Memory B cell (primary cell): ENCODE data around the gene NME3.

ENCODE experiments used
- ATAC-seq: fragments of 150-1000 bp; cut with Tn5 transposase; 2 replicates; pipeline ENCODE4 v1.10.0; 2021; ENCODE audit warnings: low read depth, mild to moderate bottlenecking, moderate library complexity
- DNase-seq, 2 donors: peaks; one replicate each; pipeline ENCODE4 v3.0.0; 2022; ENCODE audit warnings: low spot score in 2 of 2
- H3K27ac Mint-ChIP-seq: one replicate; pipeline ENCODE4 v1.8.0; 2022; ENCODE audit warnings: mild to moderate bottlenecking, moderate library complexity, mixed read lengths
- H3K27me3 Mint-ChIP-seq: one replicate; pipeline ENCODE4 v1.8.0; 2022; ENCODE audit warnings: mixed read lengths
- H3K36me3 Mint-ChIP-seq: one replicate; pipeline ENCODE4 v1.8.0; 2022; ENCODE audit warnings: mild to moderate bottlenecking, mixed read lengths
- H3K4me1 Mint-ChIP-seq: one replicate; pipeline ENCODE4 v1.8.0; 2022; ENCODE audit warnings: mixed read lengths
- H3K4me3 Mint-ChIP-seq: one replicate; pipeline ENCODE4 v1.8.0; 2022; ENCODE audit warnings: mild to moderate bottlenecking, moderate library complexity, mixed read lengths
- H3K9me3 Mint-ChIP-seq: one replicate; pipeline ENCODE4 v1.8.0; 2022; ENCODE audit warnings: mixed read lengths

The NME3 gene

DNA sequence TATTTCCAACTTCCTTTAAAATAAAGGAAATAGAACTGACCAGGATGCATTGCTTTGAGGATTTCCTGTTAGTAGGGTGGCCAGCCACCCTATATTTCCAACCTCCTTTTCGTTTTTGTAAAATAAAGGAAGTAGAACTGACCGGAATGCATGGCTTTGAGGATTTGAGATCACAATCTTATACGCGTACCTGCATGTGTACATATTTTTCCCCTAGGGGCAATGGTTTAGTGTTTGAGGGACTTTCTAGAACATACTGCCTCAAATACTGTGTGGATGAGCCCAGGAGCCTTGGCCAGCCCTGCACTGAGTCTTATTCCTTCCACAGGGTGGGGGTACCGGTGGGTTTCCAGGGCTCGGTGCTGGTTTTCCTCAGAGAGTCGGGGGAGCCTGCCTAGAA, 39.7 kb downstream of the NME3 start:
- peaks cover 15% of the 10 kb centered on the region for H3K36me3 Mint-ChIP-seq

GRCh38 chr16:1731073-1731472, 40.3 kb downstream of the NME3 start:
- Mint-ChIP-seq H3K27me3 (no peaks in the 10 kb centered on the region), H3K9me3 (no peaks in the 10 kb centered on the region), H3K4me3 (no peak overlapping the region), H3K27ac (no peak overlapping the region), H3K36me3 (peaks cover 15% of the 10 kb centered on the region), H3K4me1 (peaks cover 12% of the 10 kb centered on the region)
- no peak for ATAC-seq
- no peak for DNase-seq

More for the DNA sequence above, 39.7 kb downstream of the NME3 start:
- DNase-seq = no peak
- Mint-ChIP-seq H3K4me3 (no peak overlapping the region), H3K9me3 (no peaks in the 10 kb centered on the region), H3K4me1 (peaks cover 12% of the 10 kb centered on the region), H3K27ac (no peak overlapping the region), H3K27me3 (no peaks in the 10 kb centered on the region)
- ATAC-seq = no peak

- no peaks in the 10 kb centered on the region for H3K9me3 Mint-ChIP-seq
- H3K4me3 Mint-ChIP-seq = no peak overlapping the region
- ATAC-seq (no peak), DNase-seq (no peak)
- H3K36me3 Mint-ChIP-seq = peaks cover 15% of the 10 kb centered on the region
- peaks cover 9% of the 10 kb centered on the region for H3K4me1 Mint-ChIP-seq
- no peaks in the 10 kb centered on the region for H3K27me3 Mint-ChIP-seq
- no peak overlapping the region for H3K27ac Mint-ChIP-seq
Measured at GRCh38 chr16:1729445-1729844, 41.9 kb downstream of the NME3 start.

GRCh38 chr16:1729026-1729425, 42.3 kb downstream of the NME3 start:
- Mint-ChIP-seq H3K27ac (peak overlapping the region; percentile 48), H3K4me3 (no peak overlapping the region), H3K36me3 (peaks cover 15% of the 10 kb centered on the region), H3K4me1 (peaks cover 9% of the 10 kb centered on the region), H3K27me3 (no peaks in the 10 kb centered on the region), H3K9me3 (no peaks in the 10 kb centered on the region)
- no peak for ATAC-seq
- no peak for DNase-seq

- peak overlapping the region; percentile 48 for H3K27ac Mint-ChIP-seq
- DNase-seq = no peak
- no peaks in the 10 kb centered on the region for H3K27me3 Mint-ChIP-seq
- no peaks in the 10 kb centered on the region for H3K9me3 Mint-ChIP-seq
- H3K4me1 Mint-ChIP-seq = peaks cover 15% of the 10 kb centered on the region
- ATAC-seq = no peak
- peaks cover 15% of the 10 kb centered on the region for H3K36me3 Mint-ChIP-seq
- no peak overlapping the region for H3K4me3 Mint-ChIP-seq
Measured at GRCh38 chr16:1727651-1728624, 43.4 kb downstream of the NME3 start.

DNA sequence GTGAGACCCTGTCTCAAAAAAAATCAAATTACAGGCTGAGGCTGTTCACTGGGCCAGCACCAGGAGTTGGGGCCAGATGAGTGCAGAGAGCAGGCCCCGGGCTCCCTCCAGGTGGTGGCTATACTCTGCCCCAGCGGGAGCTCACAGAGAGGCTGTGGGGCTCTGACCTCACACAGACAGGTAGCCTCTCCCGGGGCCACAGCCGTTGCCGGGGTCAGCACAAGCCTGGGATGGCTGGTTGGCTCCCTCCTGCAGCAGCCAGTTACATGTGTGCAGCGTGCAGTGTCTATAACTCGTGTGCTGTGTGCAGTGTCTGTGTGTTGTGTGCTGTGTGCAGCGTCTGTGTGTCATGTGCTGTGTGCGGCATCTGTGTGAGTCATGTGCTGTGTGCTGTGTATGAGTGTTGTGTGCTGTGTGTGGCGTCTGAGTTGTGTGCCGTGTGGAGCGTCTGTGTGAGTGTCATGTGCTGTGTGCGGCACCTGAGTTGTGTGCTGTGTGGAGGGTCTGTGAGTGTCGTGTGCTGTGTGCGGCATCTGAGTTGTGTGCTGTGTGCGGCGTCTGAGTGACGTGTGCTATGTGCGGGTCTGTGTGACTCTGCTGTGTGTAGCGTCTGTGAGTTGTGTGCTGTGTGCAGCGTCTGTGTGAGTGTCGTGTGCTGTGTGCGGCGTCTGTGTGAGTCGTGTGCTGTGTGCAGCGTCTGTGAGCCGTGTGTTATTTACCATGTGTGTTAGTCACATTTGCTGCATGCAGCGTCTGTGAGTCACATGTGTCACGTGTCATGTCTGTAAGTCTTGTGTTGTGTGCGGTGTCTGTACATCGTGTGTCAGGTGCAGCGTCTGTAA, 44.5 kb downstream of the NME3 start:
- no peaks in the 10 kb centered on the region for H3K27me3 Mint-ChIP-seq
- ATAC-seq (no peak), DNase-seq (no peak)
- no peaks in the 10 kb centered on the region for H3K9me3 Mint-ChIP-seq
- H3K27ac Mint-ChIP-seq = peak overlapping the region; percentile 7
- peaks cover 20% of the 10 kb centered on the region for H3K4me1 Mint-ChIP-seq
- peaks cover 15% of the 10 kb centered on the region for H3K36me3 Mint-ChIP-seq
- no peak overlapping the region for H3K4me3 Mint-ChIP-seq

- DNase-seq (no peak), ATAC-seq (no peak)
- Mint-ChIP-seq H3K9me3 (no peaks in the 10 kb centered on the region), H3K4me3 (no peak overlapping the region), H3K4me1 (peaks cover 28% of the 10 kb centered on the region), H3K27me3 (no peaks in the 10 kb centered on the region), H3K36me3 (peaks cover 16% of the 10 kb centered on the region), H3K27ac (no peak overlapping the region)
Measured at GRCh38 chr16:1724491-1724890, 46.9 kb downstream of the NME3 start.

- H3K9me3 Mint-ChIP-seq = no peaks in the 10 kb centered on the region
- peak overlapping the region; percentile 1 for H3K4me3 Mint-ChIP-seq
- DNase-seq (peak; percentile 53 to 62), ATAC-seq (peak; percentile 41)
- peaks cover 10% of the 10 kb centered on the region for H3K36me3 Mint-ChIP-seq
- H3K27me3 Mint-ChIP-seq = no peaks in the 10 kb centered on the region
- peaks cover 26% of the 10 kb centered on the region for H3K4me1 Mint-ChIP-seq
- peak overlapping the region; percentile 46 for H3K27ac Mint-ChIP-seq
Measured at GRCh38 chr16:1723450-1724147, 47.7 kb downstream of the NME3 start.

- H3K27me3 Mint-ChIP-seq = no peaks in the 10 kb centered on the region
- H3K4me3 Mint-ChIP-seq = no peak overlapping the region
- no peaks in the 10 kb centered on the region for H3K9me3 Mint-ChIP-seq
- peaks cover 2% of the 10 kb centered on the region for H3K36me3 Mint-ChIP-seq
- no peak for DNase-seq
- H3K4me1 Mint-ChIP-seq = peaks cover 21% of the 10 kb centered on the region
- no peak overlapping the region for H3K27ac Mint-ChIP-seq
- no peak for ATAC-seq
Measured at GRCh38 chr16:1721372-1721771, 50.0 kb downstream of the NME3 start.
